HG03064 (cell line): ENCODE results near the gene DOCK1.

Experiments used
- ATAC-seq: cut with Tn5 transposase; IDR thresholded peaks from one replicate; pipeline ENCODE4 v1.9.1; 2021; ENCODE audit warnings: low read depth; ENCODE audit not compliant: unreplicated experiment

Gene DOCK1

GRCh38 chr10:127368101-127368500, 462.9 kb downstream of the DOCK1 start:
- no peak for ATAC-seq

DNA sequence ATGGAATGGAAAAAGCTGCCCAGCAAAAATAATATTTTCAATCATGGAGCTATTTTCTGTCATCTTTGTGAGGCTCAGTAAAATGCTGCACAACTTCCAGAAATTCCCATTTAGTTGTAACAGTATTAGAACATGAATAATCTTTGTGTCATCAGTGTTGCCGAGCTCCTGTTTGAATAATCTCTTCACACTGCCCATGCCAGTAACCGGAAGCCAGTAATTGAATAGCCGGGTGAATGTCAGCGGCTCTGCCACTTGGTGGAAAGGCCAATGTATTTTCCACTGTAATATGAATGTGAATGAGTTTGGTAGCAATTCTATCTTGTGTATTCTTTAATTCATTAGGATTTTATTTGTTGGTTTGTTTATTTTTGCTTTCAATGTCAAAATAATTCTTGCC, 463.7 kb downstream of the DOCK1 start:
- ATAC-seq: no peak

DNA sequence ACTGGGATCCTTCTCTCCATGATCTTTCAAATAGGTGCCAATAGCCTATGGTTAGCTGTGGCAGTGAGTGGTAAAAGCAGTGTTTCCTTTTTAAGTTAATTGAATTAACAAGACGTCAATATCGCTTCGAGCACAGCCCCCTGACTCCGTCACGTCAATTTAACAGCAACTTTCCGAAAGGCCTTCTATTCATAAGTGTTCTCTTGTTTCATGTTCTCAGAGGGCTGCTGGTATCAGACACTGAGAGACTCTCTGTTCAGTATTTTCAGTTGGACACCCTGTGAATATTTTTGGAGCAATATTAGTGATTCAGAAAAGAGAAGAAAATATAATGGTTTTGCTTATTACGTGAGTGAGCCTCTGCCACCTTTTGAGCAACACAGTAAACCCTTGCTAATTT, 465.4 kb downstream of the DOCK1 start:
- ATAC-seq: no peak

- ATAC-seq: no peak
Observed at GRCh38 chr10:127372361-127372760, 467.1 kb downstream of the DOCK1 start.

GRCh38 chr10:127374074-127374680, 468.9 kb downstream of the DOCK1 start:
- no peak for ATAC-seq

- no peak for ATAC-seq
Observed at GRCh38 chr10:127374901-127375300, 469.7 kb downstream of the DOCK1 start.

GRCh38 chr10:127375461-127375860, 470.2 kb downstream of the DOCK1 start:
- ATAC-seq: no peak

DNA sequence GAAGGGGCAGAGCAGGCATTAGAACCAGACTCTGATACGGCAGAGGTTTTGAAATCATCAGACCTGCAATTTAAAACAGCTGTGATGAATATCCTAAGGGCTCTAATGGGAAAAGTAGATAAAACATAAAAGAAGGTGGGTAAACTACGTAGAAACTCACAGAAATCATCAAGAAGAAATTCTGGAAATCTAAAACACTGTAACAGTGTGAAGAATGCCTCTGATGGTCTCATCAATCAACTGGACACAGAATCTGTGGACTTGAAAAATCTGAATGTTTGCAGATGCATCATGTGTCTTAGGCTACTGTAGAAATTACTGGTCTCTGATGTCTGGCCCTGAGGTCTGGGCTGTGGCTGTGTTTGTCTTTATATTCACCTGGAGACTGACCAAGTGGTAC, 470.8 kb downstream of the DOCK1 start:
- no peak for ATAC-seq

GRCh38 chr10:127378628-127379027, 473.4 kb downstream of the DOCK1 start:
- ATAC-seq: no peak

- no peak for ATAC-seq
Observed at GRCh38 chr10:127384532-127384931, 479.3 kb downstream of the DOCK1 start.

DNA sequence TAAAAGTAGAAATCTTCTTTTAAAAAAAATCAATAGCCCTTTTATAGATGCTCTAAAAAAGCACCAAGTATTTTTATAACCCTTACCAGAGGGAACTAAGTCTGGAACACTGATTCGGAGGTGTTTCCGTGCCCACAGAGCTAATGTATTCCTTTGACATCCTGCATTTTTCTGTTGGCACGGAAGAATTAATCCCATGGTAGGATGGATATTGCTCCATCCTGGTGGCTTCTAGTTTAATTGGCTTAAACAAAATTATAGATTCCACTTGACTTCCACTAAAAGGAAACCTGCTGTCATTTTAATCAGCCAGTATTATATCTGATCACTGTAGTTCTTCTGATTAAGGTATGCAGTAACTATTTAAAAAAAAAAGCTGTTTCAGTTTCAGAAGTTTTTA, 479.8 kb downstream of the DOCK1 start:
- no peak for ATAC-seq

DNA sequence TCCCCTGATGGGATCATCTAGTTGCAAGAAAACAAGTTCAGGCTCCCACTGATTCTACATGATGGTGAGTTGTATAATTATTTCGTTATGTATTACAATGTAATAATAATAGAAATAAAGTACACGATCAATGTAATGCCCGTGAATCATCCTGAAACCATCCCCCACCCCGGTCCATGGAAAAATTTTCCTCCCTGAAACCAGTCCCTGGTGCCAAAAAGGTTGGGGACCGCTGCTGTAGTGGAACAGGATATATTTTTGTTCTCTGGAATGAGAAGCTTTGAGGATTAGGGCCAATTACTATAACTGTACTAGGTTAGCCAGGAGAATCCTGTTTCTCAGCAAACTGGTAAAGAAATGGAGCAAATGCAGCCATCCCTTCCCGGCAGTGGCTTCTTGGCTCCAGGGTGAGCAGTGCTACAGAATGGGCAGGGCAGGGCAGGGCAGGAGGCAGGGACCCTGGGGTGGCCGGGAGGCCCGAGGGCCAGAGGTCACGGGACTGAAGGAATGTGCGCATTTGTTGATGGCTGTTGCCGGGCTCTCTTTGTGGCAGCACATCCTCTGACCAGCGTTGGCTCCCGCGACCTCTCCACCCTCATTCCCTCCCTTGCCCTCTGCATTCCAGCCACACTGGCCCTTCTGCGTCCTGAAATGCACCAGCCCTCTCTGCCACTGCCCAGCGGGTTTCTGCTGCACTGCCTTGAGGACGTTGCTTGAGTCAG, 481.5 kb downstream of the DOCK1 start:
- no peak for ATAC-seq

GRCh38 chr10:127391875-127392274, 486.6 kb downstream of the DOCK1 start:
- no peak for ATAC-seq

GRCh38 chr10:127392351-127393235, 487.4 kb downstream of the DOCK1 start:
- ATAC-seq: no peak

GRCh38 chr10:127398140-127398970, 493.1 kb downstream of the DOCK1 start:
- no peak for ATAC-seq

DNA sequence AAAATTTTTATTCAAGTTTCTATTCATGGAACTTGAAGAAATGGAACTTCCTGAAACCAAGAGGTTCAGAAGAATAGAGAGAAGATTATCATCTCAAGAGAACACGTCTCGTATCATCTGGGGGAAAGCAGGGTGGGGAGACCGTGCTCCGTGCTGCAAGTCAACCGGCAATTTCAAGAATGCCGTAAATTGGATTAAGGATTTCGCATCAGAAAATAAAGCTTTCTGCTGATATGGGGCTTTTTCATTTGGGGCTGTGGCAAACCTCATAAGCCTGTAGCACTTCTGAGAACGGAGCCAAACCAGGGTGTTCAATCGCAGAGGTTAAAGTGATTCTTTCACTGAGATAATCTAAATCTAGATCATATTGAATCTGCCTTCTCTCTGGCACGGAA, 493.7 kb downstream of the DOCK1 start:
- no peak for ATAC-seq

DNA sequence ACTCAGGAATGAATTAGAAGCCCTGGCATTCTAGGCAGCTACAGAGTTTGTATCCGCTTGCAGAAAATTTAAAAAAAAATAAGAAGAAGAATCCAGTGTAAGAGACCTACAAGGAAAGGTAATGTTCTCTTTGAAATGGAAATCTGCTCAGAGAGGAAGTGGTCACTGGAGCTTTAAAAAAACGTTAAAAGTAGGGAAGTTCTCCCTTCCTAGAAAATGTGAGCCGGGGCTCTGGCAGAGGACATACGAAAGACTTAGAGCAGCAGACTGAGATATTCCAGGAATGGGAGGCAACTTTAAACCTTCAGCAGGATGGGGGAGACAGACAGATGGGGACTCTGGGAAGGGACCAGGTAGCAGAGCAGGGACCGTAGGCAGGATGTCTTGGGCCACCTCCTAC, 494.4 kb downstream of the DOCK1 start:
- no peak for ATAC-seq

DNA sequence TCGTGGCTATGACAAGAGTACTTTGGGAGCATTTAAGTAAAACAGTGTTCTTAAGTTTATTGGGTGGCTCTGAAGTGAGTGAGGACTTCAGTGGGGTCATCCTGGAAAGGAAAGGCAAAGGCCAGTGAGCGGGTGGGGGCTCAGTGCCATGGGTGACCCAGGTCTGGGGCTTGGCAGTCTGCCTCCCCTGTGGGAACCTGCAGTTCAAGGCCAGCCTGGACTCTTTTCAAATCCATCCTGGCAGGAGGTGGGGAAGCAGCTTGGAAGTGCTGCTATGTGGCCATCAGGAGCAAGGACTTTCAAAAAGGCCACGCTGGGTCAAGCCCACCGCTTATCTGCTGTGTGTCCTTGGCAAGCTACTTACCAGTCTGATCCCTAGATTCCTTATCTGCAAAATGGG, 495.0 kb downstream of the DOCK1 start:
- ATAC-seq: no peak

GRCh38 chr10:127402596-127403409, 497.6 kb downstream of the DOCK1 start:
- ATAC-seq: no peak

DNA sequence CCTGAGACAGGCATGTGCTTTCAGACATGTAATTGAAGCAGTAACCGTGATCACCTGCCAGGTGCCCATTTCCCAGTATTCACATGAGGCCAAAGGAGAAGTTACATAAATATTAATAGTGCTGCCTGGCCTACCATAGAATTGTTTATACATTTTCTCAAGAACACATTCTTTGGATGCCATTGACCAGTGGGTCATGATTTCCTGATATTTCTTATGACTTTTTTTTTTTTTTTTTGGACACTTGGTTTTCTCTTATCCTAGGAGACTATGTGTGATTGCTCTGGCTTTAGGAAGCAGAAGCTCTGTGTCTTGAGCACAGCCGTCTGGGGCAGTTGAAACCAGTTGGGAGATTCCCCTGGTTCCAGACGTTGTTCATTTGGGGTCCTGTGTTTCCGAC, 500.0 kb downstream of the DOCK1 start:
- ATAC-seq: no peak
